HUES48 (cell line): Measurements from ENCODE around the gene SCRN1.
"Not testable (repeated sequence)": the region's sequence is repeated elsewhere in the genome, so short reads cannot be mapped to it uniquely, and the experiment has no call there.

Experiments
- H3K27ac ChIP-seq: one replicate; pipeline ENCODE4 v1.7.0; 2013; ENCODE audit warnings: low read depth, low read length, inconsistent platforms
- H3K27me3 ChIP-seq: 2 replicates; pipeline ENCODE4 v1.6.1; 2013; ENCODE audit warnings: mild to moderate bottlenecking, low read length; ENCODE audit not compliant: control insufficient read depth, insufficient read depth
- H3K36me3 ChIP-seq: 2 replicates; pipeline ENCODE4 v1.6.1; 2013; ENCODE audit warnings: low read length; ENCODE audit not compliant: control insufficient read depth, insufficient read depth
- H3K4me1 ChIP-seq: 2 replicates; pipeline ENCODE4 v1.6.1; 2013; ENCODE audit warnings: mild to moderate bottlenecking, low read length; ENCODE audit not compliant: control insufficient read depth, insufficient read depth
- H3K4me3 ChIP-seq: 2 replicates; pipeline ENCODE4 v1.5.1; 2013; ENCODE audit warnings: mild to moderate bottlenecking, low read depth, low read length
- H3K9ac ChIP-seq: 2 replicates; pipeline ENCODE4 v1.6.1; 2013; ENCODE audit warnings: mild to moderate bottlenecking, low read depth, low read length, moderate library complexity
- H3K9me3 ChIP-seq: 2 replicates; pipeline ENCODE4 v1.6.1; 2013; ENCODE audit warnings: low read length; ENCODE audit not compliant: control insufficient read depth, insufficient read depth

SCRN1 gene

DNA sequence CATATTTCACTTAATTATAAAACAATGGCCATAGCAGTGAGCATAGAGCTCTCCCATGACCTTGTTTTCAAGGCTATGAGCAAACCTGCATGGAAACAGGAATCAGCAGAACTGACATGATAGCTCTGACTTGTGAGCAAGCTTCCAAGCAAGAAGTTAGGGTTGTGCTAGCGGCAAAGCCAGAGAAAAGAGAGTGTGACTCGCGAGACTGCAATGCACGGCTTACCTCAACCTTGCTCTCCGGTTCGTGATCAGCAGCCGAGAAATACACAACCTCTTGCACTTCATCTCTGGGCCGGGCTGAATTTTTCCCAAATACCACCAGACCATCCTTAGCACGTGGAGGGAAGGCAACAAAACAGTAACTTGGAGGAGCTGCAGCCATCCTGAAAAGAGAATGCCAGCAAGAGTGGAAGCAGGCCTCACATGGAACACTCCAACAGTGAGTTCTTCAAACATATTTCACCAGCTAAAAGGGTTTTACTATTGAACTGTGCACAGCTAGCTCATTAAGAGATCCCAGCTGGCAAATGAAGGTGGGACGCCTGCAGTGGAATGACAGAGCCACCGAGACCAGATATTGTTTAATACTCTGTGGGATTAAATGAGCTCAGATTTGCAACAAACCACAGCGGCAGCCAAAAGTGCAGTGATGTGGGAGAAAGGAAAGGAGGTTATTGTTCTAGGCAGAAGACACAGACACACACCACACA, 20.8 kb downstream of the SCRN1 start:
- Histone ChIP-seq H3K9me3 (no peaks in the 10 kb centered on the region), H3K27ac (no peak overlapping the region), H3K27me3 (no peaks in the 10 kb centered on the region), H3K36me3 (peaks cover 44% of the 10 kb centered on the region), H3K4me3 (no peak overlapping the region), H3K4me1 (peaks cover 20% of the 10 kb centered on the region), H3K9ac (no peak overlapping the region)

DNA sequence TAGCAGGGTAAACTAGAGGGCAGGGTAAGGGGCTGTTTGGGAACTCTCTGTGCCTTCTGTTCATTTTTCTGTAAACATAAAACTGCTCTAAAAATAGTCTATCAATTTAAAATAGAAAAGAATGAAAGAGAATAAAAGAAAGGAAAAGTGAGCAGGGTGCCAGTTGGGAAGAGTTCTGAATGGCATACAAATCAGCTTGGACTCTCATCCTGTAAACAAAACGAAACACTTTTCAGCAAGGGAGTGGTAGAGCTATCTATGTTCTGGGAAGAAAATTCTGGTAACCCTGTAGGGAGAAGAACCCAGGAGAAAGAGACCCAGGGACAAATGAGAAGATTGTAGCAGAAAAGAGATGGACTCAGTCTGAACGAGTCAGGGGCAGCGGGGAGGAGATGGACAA, 24.6 kb downstream of the SCRN1 start:
- peaks cover 53% of the 10 kb centered on the region for H3K36me3 ChIP-seq
- H3K4me3 ChIP-seq, result no peak overlapping the region
- H3K9ac ChIP-seq, result no peak overlapping the region
- H3K27me3 ChIP-seq, result no peaks in the 10 kb centered on the region
- no peaks in the 10 kb centered on the region; the same call in 1 of the 2 replicates for H3K4me1 ChIP-seq
- no peak overlapping the region for H3K27ac ChIP-seq
- no peaks in the 10 kb centered on the region; the same call in 1 of the 2 replicates for H3K9me3 ChIP-seq

DNA sequence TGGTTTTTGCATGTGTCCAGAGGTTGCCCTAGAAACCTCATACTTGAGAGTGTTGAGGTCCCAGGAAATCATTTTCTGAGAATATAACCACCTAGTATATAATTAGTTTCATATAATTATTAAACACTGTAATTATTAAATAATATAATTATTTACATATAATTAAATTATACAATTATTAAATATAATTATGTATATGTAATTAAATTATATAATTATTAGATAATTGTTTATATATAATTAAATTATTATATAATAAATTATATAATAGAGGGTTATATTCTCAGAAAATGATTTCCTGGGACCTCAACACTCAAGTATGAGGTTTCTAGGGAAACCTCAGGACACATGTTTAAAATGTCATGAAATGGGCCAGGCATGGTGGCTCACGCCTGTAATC, 27.6 kb downstream of the SCRN1 start:
- H3K4me1 ChIP-seq, result peaks cover 14% of the 10 kb centered on the region
- H3K4me3 ChIP-seq, result no peak overlapping the region
- peaks cover 35% of the 10 kb centered on the region for H3K36me3 ChIP-seq
- H3K9ac ChIP-seq, result no peak overlapping the region
- no peaks in the 10 kb centered on the region; the same call in 1 of the 2 replicates for H3K9me3 ChIP-seq
- H3K27ac ChIP-seq, result no peak overlapping the region
- no peaks in the 10 kb centered on the region for H3K27me3 ChIP-seq

DNA sequence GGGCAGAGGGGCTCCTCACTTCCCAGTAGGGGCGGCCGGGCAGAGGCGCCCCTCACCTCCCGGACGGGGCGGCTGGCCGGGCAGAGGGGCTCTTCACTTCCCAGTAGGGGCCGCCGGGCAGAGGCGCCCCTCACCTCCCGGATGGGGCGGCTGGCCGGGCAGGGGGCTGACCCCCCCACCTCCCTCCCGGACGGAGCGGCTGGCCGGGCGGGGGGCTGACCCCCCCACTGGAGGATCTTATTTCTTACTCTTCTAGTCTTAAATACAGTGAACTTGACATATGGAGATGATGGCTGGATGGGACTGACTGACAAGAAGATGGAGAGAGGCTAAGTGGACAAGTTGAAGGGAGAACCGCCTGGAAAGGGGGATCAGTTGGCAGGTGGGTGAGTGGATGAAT, 28.0 kb downstream of the SCRN1 start:
- H3K36me3 ChIP-seq, result peaks cover 33% of the 10 kb centered on the region
- not testable (repeated sequence) for H3K27me3 ChIP-seq, H3K9ac ChIP-seq, H3K9me3 ChIP-seq, H3K4me3 ChIP-seq, H3K27ac ChIP-seq
- H3K4me1 ChIP-seq, result peaks cover 16% of the 10 kb centered on the region

DNA sequence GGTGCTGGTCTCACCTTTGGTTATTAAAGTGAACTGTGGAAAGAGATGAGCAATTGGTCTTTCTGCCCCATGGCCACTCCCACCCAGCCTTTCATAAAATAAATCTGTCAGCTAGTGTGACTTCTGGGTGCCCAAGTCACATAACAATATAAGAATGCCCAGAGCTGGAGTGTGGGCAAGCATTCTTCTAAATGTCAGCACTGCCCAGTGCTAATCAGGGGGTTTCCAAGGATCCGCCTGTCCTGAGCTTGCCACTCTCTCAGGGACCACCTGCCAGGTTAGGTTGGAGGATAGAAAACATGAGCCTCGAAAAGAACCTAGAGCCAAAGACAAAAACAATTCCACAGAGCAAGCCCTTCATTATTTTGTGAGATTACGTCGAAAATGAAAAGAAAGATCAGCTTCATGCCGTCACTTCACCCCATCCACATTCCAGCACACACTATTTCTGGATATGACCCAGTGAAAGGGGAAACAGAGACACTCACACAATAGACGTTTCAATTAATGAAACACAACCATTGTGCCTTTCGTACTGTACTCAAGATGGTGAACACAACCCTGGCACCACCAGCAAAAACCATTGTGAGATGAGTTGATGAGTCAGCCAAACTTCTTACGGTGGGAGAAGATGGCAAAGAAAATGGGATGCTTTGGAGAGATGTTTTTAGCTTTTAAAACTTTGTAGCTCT, 30.8 kb downstream of the SCRN1 start:
- Histone ChIP-seq H3K9me3 (no peaks in the 10 kb centered on the region; the same call in 1 of the 2 replicates), H3K4me3 (no peak overlapping the region), H3K9ac (no peak overlapping the region), H3K36me3 (peaks cover 34% of the 10 kb centered on the region), H3K4me1 (peaks cover 16% of the 10 kb centered on the region), H3K27ac (no peak overlapping the region), H3K27me3 (no peaks in the 10 kb centered on the region)

DNA sequence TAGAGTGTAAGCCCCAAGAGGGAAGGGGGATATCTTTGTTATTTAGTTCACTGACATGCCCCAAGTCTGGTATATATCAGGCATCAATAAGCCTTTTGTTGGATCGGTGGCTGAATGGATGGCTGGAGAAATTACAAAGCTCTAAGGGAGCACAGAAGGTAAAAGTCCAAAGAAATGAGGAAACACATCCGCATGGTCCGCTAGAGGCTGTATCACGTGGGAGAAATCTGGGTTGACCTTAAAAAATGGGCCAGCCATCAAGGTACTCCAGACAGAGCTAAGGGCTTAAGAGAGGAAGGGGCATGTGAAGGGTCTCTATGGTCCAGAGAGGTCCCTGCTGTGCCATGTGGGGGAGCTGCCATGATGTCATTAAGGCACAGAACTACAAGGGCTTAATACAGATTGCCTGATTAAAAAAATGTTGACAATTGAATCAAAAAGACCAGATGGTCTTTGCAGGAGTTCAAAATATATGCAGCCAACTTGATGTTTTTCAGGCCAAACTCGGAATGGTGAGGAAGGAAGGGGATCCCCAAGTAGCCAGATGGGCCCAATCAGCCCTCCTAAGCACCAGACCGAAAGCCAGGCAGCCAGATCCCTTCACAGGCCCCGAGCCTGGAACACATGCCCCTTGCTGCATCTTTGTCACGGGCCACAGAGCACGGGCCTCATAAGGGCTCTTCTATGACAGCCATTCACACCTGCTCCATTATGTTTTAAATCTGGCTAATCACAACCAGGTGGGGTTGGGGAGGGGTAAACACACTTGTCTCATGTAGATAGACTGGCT, 31.9 kb downstream of the SCRN1 start:
- H3K27me3 ChIP-seq, result no peaks in the 10 kb centered on the region
- no peaks in the 10 kb centered on the region; the same call in 1 of the 2 replicates for H3K9me3 ChIP-seq
- no peak overlapping the region for H3K4me3 ChIP-seq
- no peak overlapping the region for H3K27ac ChIP-seq
- H3K9ac ChIP-seq, result no peak overlapping the region
- peaks cover 16% of the 10 kb centered on the region for H3K4me1 ChIP-seq
- peaks cover 38% of the 10 kb centered on the region for H3K36me3 ChIP-seq

DNA sequence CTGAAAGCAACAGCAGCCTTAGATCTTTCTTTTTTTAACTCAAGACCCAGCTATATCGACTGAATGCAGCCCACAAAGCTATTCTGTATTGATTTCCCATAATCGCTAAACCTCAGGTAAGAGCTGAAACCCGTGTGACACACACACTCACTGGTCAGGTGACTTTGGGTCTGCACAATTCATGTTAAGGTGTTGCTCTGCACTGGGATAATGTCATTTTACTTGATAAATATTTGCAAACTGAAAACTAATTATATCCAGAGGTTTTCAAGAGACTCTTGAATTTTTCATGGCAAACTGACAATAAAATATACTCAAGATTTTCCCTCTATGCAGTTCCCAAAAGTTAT, 33.1 kb downstream of the SCRN1 start:
- Histone ChIP-seq H3K36me3 (peaks cover 49% of the 10 kb centered on the region), H3K9me3 (no peaks in the 10 kb centered on the region), H3K4me1 (peaks cover 16% of the 10 kb centered on the region), H3K4me3 (no peak overlapping the region), H3K9ac (no peak overlapping the region), H3K27ac (no peak overlapping the region), H3K27me3 (no peaks in the 10 kb centered on the region)

DNA sequence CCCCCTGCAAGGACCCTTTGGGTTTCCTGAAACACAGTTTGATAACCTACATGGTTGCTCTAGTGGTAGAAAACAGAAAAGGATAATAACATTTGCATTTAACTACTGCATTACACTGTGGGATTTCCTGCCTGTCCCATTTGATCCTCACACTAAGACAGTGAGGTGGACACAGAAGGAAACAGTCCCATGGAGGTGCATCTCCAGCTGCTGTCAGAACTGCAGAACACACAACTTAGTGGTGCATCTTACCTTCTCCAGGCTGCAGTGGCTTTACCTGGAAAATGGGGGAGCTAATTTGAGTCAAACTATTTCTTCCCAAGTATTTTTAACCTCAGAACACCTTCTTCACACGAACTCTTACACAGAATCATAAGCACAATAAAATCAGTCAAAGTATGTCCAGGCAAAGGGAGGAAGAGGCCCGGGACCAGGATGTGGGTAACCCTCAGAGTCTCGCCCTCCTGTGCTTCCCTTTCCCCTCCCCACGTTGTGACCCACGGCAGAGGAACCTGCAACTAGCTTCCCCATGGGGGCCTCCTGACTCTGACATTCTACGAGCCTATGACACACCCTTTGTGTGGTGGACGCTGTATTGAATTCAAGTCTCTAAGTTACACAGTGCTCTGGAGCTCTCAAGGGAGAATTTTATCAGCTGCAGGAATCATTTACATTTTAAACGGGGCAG, 33.7 kb downstream of the SCRN1 start:
- Histone ChIP-seq H3K9ac (no peak overlapping the region), H3K27ac (no peak overlapping the region), H3K4me3 (no peak overlapping the region), H3K36me3 (peaks cover 54% of the 10 kb centered on the region), H3K27me3 (no peaks in the 10 kb centered on the region), H3K9me3 (no peaks in the 10 kb centered on the region; the same call in 1 of the 2 replicates), H3K4me1 (peaks cover 16% of the 10 kb centered on the region)

DNA sequence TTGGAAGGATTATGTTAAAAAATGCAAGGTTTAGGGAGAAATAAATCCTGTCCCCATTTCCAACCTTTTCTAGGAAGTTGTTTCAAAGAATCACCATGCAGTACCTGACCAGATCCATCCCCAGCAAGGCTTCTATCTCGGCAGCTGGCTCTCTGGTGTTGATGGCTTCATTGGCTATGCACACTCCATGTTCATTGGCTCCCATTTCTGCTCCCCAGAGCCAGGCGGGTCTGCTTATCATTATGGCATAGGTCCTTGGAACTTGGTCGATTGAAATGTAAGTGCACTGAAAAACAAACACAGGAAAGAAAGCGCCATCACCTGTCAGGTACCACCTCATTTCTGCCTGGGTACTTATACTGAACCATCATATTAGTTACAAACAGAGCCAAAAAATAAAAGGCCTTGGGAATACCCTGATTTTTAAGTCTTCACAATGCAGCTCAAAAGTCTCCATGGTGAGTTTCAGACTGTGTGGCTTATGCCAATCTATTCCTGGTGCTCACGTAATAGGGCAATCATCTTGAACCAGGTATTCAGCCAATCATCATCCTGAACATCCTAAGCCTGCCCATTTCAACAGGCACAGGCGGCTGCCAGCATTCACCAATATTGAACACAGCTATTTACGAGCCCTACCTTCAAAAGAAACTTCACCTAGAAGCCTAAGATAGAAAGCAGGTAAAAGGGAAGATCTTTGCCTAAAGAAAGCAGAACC, 34.4 kb downstream of the SCRN1 start:
- no peak overlapping the region for H3K4me3 ChIP-seq
- H3K9ac ChIP-seq, result no peak overlapping the region
- H3K4me1 ChIP-seq, result peaks cover 16% of the 10 kb centered on the region
- H3K27me3 ChIP-seq, result no peaks in the 10 kb centered on the region
- H3K27ac ChIP-seq, result no peak overlapping the region
- H3K36me3 ChIP-seq, result peaks cover 61% of the 10 kb centered on the region
- H3K9me3 ChIP-seq, result no peaks in the 10 kb centered on the region; the same call in 1 of the 2 replicates

DNA sequence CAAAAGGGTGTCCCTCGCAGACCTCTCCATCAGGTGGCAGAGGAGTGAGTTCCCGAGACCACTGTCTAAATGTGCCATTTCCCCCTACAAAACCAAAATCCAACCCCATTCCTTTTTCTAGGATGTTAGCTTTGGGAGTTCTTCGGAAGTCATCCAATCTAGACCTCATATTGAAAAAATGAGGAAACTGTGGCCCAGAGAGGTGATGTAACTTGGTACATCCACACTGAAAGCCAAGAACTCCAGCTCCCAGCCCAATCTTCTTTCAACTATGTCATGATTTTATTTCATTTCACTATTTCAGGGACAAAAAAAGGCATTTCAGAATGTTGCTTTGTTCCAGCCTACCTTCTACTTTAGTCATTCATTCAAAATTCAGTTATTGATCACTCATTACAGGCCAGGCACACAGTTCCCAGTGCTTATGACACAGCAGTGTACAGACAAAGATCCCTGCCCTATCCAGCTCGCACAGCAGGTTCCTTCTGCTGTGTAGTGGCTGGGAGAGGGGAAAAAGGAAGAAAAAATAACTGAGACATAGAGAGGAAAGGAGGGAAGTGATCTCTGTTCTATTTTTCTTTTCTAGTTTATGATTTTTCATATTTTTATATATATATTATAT, 35.8 kb downstream of the SCRN1 start:
- Histone ChIP-seq H3K4me3 (no peak overlapping the region), H3K9ac (no peak overlapping the region), H3K36me3 (peaks cover 69% of the 10 kb centered on the region), H3K27ac (no peak overlapping the region), H3K9me3 (no peaks in the 10 kb centered on the region; the same call in 1 of the 2 replicates), H3K27me3 (no peaks in the 10 kb centered on the region), H3K4me1 (peaks cover 14% of the 10 kb centered on the region)
